Measurements from ENCODE around the gene AMIGO1.

The AMIGO1 gene

DNA sequence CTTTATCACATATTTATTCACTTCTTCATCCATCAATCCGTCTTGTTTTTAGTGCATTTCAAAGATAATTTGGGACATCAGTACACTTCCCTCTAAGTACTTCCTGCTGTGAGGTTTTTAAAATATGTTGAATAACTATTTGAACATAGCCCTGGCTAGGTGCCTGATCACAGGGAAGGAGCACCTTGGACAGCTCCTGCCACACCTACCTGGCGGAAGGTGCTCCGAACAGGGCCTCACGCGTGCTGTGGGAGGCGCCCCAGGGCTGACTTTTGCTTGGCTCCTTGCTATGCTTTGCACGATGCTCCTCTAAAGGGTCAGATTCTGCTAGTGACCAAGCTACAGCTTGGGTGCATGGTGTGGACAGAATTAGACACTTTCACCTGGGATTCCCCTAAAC, 30.7 kb downstream of the AMIGO1 start:
- TF ChIP-seq EP300 (IDR thresholded peaks at IDR 0.05; ENCODE audit: borderline replicate concordance) (no peak), FOXM1 (IDR thresholded peaks at IDR 0.05; ENCODE audit: borderline replicate concordance, low read depth) (no peak), CEBPB (IDR thresholded peaks at IDR 0.05) (no peak), TEAD4 (IDR thresholded peaks at IDR 0.05) (peak; percentile 34; the same call in 1 of the 2 replicates), RAD21 (IDR thresholded peaks at IDR 0.05; ENCODE audit: low read depth) (peak; percentile 27; the same call in 1 of the 2 replicates), EGR1 (IDR thresholded peaks at IDR 0.05) (no peak), ZBTB7A (IDR thresholded peaks at IDR 0.05; ENCODE audit: low read depth) (no peak), TCF12 (IDR thresholded peaks at IDR 0.05; ENCODE audit: low read depth) (0 out of 2 replicates have a peak, but pooled peaks have one; percentile 21), NFIC (IDR thresholded peaks at IDR 0.05) (peak; percentile 73), YY1 (IDR thresholded peaks at IDR 0.05; ENCODE audit: low read depth) (no peak), CREB1 (IDR thresholded peaks at IDR 0.05; ENCODE audit: low read depth) (no peak), TAF1 (IDR thresholded peaks at IDR 0.05; ENCODE audit: low read depth) (no peak)
- TF ChIP-seq, protein P1, sequence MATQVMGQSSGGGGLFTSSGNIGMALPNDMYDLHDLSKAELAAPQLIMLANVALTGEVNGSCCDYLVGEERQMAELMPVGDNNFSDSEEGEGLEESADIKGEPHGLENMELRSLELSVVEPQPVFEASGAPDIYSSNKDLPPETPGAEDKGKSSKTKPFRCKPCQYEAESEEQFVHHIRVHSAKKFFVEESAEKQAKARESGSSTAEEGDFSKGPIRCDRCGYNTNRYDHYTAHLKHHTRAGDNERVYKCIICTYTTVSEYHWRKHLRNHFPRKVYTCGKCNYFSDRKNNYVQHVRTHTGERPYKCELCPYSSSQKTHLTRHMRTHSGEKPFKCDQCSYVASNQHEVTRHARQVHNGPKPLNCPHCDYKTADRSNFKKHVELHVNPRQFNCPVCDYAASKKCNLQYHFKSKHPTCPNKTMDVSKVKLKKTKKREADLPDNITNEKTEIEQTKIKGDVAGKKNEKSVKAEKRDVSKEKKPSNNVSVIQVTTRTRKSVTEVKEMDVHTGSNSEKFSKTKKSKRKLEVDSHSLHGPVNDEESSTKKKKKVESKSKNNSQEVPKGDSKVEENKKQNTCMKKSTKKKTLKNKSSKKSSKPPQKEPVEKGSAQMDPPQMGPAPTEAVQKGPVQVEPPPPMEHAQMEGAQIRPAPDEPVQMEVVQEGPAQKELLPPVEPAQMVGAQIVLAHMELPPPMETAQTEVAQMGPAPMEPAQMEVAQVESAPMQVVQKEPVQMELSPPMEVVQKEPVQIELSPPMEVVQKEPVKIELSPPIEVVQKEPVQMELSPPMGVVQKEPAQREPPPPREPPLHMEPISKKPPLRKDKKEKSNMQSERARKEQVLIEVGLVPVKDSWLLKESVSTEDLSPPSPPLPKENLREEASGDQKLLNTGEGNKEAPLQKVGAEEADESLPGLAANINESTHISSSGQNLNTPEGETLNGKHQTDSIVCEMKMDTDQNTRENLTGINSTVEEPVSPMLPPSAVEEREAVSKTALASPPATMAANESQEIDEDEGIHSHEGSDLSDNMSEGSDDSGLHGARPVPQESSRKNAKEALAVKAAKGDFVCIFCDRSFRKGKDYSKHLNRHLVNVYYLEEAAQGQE (IDR thresholded peaks at IDR 0.05; ENCODE audit: low read depth): peak; percentile 96
- TF ChIP-seq, protein P2, sequence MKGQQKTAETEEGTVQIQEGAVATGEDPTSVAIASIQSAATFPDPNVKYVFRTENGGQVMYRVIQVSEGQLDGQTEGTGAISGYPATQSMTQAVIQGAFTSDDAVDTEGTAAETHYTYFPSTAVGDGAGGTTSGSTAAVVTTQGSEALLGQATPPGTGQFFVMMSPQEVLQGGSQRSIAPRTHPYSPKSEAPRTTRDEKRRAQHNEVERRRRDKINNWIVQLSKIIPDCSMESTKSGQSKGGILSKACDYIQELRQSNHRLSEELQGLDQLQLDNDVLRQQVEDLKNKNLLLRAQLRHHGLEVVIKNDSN (IDR thresholded peaks at IDR 0.05): no peak
- TF ChIP-seq, protein P3, sequence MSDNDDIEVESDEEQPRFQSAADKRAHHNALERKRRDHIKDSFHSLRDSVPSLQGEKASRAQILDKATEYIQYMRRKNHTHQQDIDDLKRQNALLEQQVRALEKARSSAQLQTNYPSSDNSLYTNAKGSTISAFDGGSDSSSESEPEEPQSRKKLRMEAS (IDR thresholded peaks at IDR 0.05): peak; percentile 83

DNA sequence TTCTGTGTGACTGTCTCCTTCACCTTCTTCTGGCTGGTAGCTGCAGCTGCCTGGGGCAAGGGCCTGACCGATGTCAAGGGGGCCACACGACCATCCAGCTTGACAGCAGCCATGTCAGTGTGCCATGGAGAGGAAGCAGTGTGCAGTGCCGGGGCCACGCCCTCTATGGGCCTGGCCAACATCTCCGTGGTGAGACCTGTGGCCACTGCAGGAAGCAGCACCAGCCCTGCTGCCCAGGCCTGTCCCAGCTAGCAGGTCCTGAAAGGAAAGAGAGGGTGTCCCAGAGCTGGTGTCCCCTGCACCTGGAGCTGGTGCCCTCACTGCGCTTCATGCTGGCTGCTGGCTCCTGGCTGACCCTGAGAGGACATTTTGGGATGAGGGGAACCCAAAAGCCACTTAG, 31.7 kb downstream of the AMIGO1 start:
- TF ChIP-seq, protein P1 (IDR thresholded peaks at IDR 0.05; ENCODE audit: low read depth): peak; percentile 34; the same call in 1 of the 2 replicates
- TF ChIP-seq, protein P2 (IDR thresholded peaks at IDR 0.05): no peak
- no peak for TF ChIP-seq CEBPB (IDR thresholded peaks at IDR 0.05)
- TF ChIP-seq NFIC (IDR thresholded peaks at IDR 0.05): no peak
- no peak for TF ChIP-seq YY1 (IDR thresholded peaks at IDR 0.05; ENCODE audit: low read depth)
- TF ChIP-seq TEAD4 (IDR thresholded peaks at IDR 0.05): no peak

DNA sequence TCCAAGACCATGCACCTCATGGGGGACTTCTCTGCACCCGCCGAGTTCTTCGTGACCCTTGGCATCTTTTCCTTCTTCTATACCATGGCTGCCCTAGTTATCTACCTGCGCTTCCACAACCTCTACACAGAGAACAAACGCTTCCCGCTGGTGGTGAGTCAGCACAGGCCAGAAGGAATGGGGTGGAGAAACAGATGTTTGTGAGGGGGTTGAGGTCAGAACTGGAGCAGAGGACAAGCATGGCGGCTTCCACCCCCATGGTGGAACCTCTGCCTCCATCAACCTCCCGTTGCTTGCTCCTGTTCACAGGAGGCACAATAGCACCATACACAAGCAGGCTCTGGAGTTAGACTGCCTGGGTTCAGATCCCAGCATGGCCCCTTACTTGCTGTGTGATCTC, 32.7 kb downstream of the AMIGO1 start:
- TF ChIP-seq EP300 (IDR thresholded peaks at IDR 0.05; ENCODE audit: borderline replicate concordance): no peak
- no peak for TF ChIP-seq TEAD4 (IDR thresholded peaks at IDR 0.05)
- no peak for TF ChIP-seq FOXM1 (IDR thresholded peaks at IDR 0.05; ENCODE audit: borderline replicate concordance, low read depth)
- TF ChIP-seq, protein P3 (IDR thresholded peaks at IDR 0.05): no peak

DNA sequence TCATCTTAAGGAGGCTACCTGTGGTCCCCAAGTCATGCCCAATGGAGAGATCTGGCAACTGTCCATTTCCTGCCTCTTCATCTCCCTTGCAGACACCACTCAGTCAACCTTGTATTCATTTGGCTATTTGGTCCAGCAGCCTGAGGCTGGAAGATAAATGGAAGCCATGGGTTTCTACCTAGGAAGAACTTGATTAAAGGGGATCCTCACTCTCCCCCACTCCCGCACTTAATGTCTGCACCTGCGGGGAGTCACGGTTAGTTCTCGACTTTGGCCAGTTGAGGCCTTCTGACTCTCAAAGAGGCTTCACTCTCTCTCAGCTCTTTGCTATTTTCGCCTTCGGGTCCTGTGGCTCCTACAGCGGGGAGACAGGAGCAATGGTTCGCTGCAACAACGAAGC, 34.3 kb downstream of the AMIGO1 start:
- TF ChIP-seq CREB1 (IDR thresholded peaks at IDR 0.05; ENCODE audit: low read depth) (no peak), NFIC (IDR thresholded peaks at IDR 0.05) (no peak), ZBTB7A (IDR thresholded peaks at IDR 0.05; ENCODE audit: low read depth) (no peak), TCF12 (IDR thresholded peaks at IDR 0.05; ENCODE audit: low read depth) (no peak), TEAD4 (IDR thresholded peaks at IDR 0.05) (no peak), EGR1 (IDR thresholded peaks at IDR 0.05) (no peak), YY1 (IDR thresholded peaks at IDR 0.05; ENCODE audit: low read depth) (no peak), TAF1 (IDR thresholded peaks at IDR 0.05; ENCODE audit: low read depth) (no peak), FOXM1 (IDR thresholded peaks at IDR 0.05; ENCODE audit: borderline replicate concordance, low read depth) (no peak), EP300 (IDR thresholded peaks at IDR 0.05; ENCODE audit: borderline replicate concordance) (no peak), CEBPB (IDR thresholded peaks at IDR 0.05) (no peak), RAD21 (IDR thresholded peaks at IDR 0.05; ENCODE audit: low read depth) (no peak)
- TF ChIP-seq, protein P1 (IDR thresholded peaks at IDR 0.05; ENCODE audit: low read depth): no peak
- TF ChIP-seq, protein P3 (IDR thresholded peaks at IDR 0.05): no peak
- TF ChIP-seq, protein P2 (IDR thresholded peaks at IDR 0.05): no peak

Data from Ishikawa (cell line).